HG03159 (cell line): ENCODE measurements around the gene TEX12.
"Not testable (repeated sequence)": the region's sequence is repeated elsewhere in the genome, so short reads cannot be mapped to it uniquely, and the experiment has no call there.

Source experiments
- ATAC-seq: cut with Tn5 transposase; IDR thresholded peaks from one replicate; pipeline ENCODE4 v1.9.1; 2021; ENCODE audit warnings: mild to moderate bottlenecking, moderate library complexity; ENCODE audit not compliant: unreplicated experiment

The TEX12 gene

GRCh38 chr11:112167145-112167544 is at the start of gene TEX12:
Gene TEX12 (plus strand): TSS chr11:112167372. CDS start chr11:112169269, 1,897 bp downstream.
- no peak for ATAC-seq

GRCh38 chr11:112118176-112118575 is 49.0 kb upstream of the TEX12 start:
- ATAC-seq, result no peak

- no peak for ATAC-seq
Measured at GRCh38 chr11:112121981-112122615, 45.1 kb upstream of the TEX12 start.

DNA sequence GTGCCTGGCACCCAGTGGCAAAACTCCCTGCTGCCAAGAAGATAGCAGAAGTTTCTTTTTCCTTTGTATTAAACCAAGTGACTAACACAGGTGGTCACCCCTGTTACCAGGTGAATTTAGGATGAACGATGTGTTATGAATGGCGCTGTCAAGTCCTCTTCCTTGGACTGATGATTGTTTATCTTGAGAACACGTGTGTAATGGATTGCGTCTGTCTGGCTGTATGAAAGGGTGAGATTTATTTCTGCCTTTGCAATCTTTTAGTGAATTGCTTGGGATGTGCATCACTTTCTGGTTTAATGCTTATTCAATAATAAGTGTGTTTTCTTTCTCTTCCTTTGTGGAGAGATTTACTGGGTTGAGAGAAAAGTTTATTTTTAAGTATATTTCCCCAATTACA is 44.0 kb upstream of the TEX12 start:
- ATAC-seq, result no peak

- no peak for ATAC-seq
Measured at GRCh38 chr11:112127056-112127455, 40.1 kb upstream of the TEX12 start.

- ATAC-seq, result no peak
Measured at GRCh38 chr11:112128483-112129121, 38.6 kb upstream of the TEX12 start.

GRCh38 chr11:112129656-112130055 is 37.5 kb upstream of the TEX12 start:
- no peak for ATAC-seq

DNA sequence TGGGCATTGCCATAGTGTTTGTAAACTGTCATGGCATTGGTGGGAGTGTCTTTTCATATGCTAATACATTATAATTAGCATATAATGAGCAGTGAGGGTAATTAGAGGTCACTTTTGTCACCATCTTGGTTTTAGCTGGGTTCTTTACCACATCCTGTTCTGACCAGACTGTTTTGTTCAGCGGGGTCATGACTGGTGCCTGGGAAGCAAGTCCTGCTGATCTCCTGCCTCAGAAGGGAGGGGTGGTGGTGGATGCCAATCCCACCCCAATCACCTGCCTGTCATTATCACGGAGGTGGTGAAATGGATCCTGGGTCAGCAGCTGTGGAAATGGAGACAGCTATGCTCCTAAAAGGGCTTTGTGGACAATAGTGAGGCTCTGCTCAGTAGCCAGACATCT is 34.4 kb upstream of the TEX12 start:
- ATAC-seq, result no peak

DNA sequence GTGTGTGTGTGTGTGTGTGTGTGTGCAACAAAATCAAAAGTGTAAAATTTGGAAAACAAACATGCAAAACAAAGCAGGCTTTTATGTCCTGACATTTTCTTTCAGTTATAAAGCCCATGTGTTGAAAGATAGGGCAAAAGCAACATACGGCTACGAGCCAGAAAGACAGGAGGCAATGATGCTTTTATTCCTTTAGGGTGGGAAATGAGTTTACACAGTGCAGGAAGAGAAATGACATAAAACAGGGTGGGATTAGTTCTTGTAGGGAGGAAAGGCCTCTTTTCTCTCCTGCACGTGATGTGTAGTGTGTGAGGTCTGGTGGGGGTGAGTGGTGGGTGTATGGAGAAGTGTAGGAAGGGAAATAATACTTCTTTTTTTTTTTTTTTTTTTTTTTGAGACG is 32.7 kb upstream of the TEX12 start:
- no peak for ATAC-seq

DNA sequence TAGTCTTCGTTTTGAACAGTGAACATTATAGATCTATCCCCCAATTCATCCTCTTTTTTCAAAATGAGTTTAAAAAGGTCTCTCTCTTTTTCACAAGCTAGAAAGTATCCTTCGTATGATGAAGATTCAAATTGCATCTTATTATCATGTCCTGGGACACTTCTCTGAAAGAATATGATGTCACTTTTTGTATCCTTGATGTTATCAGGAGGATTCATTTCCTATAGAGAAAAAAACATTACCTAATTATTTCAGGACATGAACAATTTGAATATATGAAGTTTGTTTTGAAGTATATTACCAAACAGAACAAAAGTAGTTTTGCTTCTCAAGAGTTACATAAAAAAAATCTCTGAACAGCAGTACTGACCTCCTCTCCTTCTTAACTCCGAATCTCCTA is 23.6 kb upstream of the TEX12 start:
- no peak for ATAC-seq

- no peak for ATAC-seq
Measured at GRCh38 chr11:112150517-112150916, 16.7 kb upstream of the TEX12 start.

DNA sequence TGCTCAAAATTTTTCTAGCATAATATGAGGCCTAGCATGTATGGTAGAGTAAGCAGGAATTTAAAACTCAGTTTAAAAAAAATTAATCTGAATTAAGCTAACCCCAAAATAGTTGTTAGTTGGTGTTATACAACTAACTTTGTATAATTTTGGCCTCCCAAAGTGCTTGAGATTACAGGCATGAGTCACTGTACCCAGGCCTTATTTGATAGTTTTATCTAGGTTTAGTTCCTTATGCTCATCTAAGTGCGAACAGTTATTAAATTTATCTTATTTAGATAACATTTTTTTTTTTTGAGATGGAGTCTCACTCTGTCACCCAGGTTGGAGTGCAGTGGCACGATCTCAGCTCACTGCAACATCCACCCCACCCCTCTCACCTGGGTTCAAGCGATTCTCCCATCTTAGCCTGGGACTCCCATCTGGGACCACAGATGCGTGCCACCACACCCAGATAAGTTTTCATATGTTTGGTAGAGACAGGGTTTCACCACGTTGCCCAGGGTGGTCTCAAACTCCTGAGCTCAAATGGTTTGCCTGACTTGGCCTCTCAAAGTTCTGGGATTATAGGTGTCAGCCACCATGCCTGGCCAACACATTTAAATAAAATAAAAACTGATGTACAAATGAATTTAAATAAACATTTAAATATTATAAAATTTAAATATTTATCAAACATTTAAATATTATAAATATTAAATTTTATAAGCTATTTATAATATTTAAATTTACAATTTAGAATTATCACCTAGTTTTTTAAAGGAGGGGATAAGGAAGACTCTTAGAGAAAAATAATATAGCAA is 10.8 kb upstream of the TEX12 start:
- no peak for ATAC-seq

- ATAC-seq, result no peak
Measured at GRCh38 chr11:112156956-112157766, 10.0 kb upstream of the TEX12 start.

DNA sequence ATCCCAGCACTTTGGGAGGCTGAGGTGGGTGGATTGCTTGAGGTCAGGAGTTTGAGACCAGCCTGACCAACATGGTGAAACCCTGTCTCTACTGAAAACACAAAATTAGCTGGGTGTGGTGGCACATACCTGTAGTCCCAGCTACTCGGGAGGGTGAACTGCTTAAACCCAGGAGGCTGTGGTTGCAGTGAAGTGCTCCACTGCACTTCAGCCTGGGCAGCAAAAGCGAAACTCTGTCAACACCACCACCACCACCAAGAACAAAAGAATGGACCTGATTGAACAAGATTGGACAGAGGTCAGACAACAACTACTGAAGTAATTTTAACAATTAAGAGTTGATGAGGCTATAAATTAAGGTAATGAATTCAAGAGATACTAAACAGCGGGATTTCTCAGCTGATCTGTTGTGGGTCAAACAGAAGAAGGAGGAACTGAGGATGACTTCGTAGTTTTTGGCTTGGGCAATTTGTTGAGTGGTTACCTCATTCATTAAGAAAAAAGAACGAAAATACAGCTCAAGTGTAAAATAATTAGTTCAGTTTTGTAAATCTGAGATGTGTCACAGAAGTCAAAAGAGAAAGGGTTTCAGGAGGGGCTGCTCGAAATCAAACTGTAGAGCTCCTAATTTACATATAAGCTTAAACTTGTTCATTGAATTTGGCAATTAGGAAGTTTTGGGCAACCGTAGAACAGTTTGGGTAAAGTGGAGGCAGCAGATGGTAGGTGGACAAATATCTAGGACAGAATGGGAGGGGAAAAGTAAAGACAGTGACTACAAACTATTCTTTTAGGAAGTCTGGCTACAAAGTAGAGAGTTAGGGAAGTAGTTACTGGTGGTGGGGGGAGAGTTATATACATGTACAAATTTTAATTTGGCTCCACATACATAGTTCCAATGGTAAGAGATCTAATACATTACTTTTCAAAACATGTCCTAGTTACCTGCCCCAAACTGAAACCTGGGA is 7.8 kb upstream of the TEX12 start:
- no peak for ATAC-seq

- ATAC-seq, result no peak
Measured at GRCh38 chr11:112160091-112160848, 6.9 kb upstream of the TEX12 start.

DNA sequence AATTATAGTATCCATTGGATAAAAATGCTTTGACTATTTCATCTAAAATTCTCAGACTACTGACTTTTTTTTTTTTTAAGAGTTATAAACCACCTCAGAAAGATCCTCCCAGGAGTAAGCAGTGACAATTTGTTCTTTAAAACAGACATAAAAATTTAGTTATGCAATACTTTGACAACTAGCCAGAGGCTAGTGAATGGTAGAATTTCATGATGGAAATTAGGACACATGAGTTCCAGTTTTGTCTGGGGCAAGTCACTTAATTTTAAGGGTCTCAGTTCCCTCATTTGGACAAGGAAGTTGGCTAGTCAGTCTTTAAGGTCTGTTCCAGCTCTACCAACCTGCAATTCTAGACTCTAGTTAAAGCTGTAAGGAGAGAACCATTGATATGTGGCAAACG is 6.2 kb upstream of the TEX12 start:
- ATAC-seq, result no peak

DNA sequence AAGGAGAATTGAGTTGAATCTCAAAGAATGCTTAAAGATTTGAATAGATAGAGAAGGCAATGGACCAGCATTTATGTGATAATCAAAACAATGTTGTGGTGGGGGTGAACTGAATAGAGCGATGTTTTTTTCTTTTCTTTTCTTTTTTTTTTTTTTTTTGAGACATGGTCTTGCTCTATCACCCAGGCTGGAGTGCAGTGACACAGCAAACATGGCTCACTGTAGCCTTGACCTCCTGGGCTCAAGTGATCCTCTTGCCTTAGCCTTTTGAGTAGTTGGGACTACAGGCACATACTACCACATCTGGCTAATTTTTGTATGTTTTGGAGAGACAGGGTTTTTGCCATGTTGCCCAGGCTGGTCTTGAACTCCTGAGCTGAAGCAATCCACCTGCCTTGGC is 5.0 kb upstream of the TEX12 start:
- ATAC-seq, result not testable (repeated sequence)

- ATAC-seq, result no peak
Measured at GRCh38 chr11:112162761-112163546, 4.2 kb upstream of the TEX12 start.
